ENCODE measurements around the gene CCDC201.

Gene CCDC201

GRCh38 chr7:45893374-45893995 lies 20.6 kb upstream of the CCDC201 start:
- no peak for DNase-seq (ENCODE audit: low read depth in 2 of 3, low spot score in 1 of 3)

GRCh38 chr7:45892407-45893035 lies 19.6 kb upstream of the CCDC201 start:
- no peak for DNase-seq (ENCODE audit: low read depth in 2 of 3, low spot score in 1 of 3)

- no peak for DNase-seq (ENCODE audit: low read depth in 2 of 3, low spot score in 1 of 3)
These were observed 18.9 kb upstream of the CCDC201 start for GRCh38 chr7:45891462-45892402.

GRCh38 chr7:45890902-45891461 lies 18.1 kb upstream of the CCDC201 start:
- peak in 1 of 3 donors; percentile 11 for DNase-seq (ENCODE audit: low read depth in 2 of 3, low spot score in 1 of 3)

- no peak for DNase-seq (ENCODE audit: low read depth in 2 of 3, low spot score in 1 of 3)
These were observed 17.4 kb upstream of the CCDC201 start for GRCh38 chr7:45890125-45890901.

- DNase-seq (ENCODE audit: low read depth in 2 of 3, low spot score in 1 of 3), result no peak
These were observed 16.6 kb upstream of the CCDC201 start for GRCh38 chr7:45889367-45890067.

- DNase-seq (ENCODE audit: low read depth in 2 of 3, low spot score in 1 of 3), result no peak
These were observed 16.1 kb upstream of the CCDC201 start for GRCh38 chr7:45888993-45889366.

GRCh38 chr7:45888185-45888992 lies 15.5 kb upstream of the CCDC201 start, which contains the start of gene IGFBP1:
Gene IGFBP1 (plus strand): TSS chr7:45888488. CDS start chr7:45888653, 165 bp downstream.
- peak in 1 of 3 donors; percentile 7 for DNase-seq (ENCODE audit: low read depth in 2 of 3, low spot score in 1 of 3)

- no peak for DNase-seq (ENCODE audit: low read depth in 2 of 3, low spot score in 1 of 3)
These were observed 14.2 kb upstream of the CCDC201 start for GRCh38 chr7:45886931-45887667.

- DNase-seq (ENCODE audit: low read depth in 2 of 3, low spot score in 1 of 3), result no peak
These were observed 12.5 kb upstream of the CCDC201 start for GRCh38 chr7:45885264-45885882.

- DNase-seq (ENCODE audit: low read depth in 2 of 3, low spot score in 1 of 3), result no peak
These were observed 11.3 kb upstream of the CCDC201 start for GRCh38 chr7:45884136-45884535.

GRCh38 chr7:45882465-45882810 lies 9.6 kb upstream of the CCDC201 start:
- no peak for DNase-seq (ENCODE audit: low read depth in 2 of 3, low spot score in 1 of 3)

- no peak for DNase-seq (ENCODE audit: low read depth in 2 of 3, low spot score in 1 of 3)
These were observed 9.0 kb upstream of the CCDC201 start for GRCh38 chr7:45881759-45882464.

- DNase-seq (ENCODE audit: low read depth in 2 of 3, low spot score in 1 of 3), result no peak
These were observed 8.4 kb upstream of the CCDC201 start for GRCh38 chr7:45881280-45881758.

GRCh38 chr7:45880433-45880860 lies 7.6 kb upstream of the CCDC201 start:
- no peak for DNase-seq (ENCODE audit: low read depth in 2 of 3, low spot score in 1 of 3)

GRCh38 chr7:45878457-45879144 lies 5.7 kb upstream of the CCDC201 start:
- no peak for DNase-seq (ENCODE audit: low read depth in 2 of 3, low spot score in 1 of 3)

- DNase-seq (ENCODE audit: low read depth in 2 of 3, low spot score in 1 of 3), result no peak
These were observed 3.6 kb upstream of the CCDC201 start for GRCh38 chr7:45876519-45876918.
